GM12878 (cell line): ENCODE results near the gene CDH15. TPM values are rescaled to one million over a fixed set of nuclear protein-coding genes. Genes with fewer than 3 reads are reported as not detected.

Experiments
- ATAC-seq: fragments of 200-7000 bp; cut with Tn5 transposase; 3 replicates; pipeline ENCODE4 v1.9.1; 2020; ENCODE audit warnings: mild to moderate bottlenecking, moderate library complexity
- BruUV-seq: library from RNA; stranded (reverse); fragments of 400-500 nt; replicated peaks from 2 replicates; lab custom pipeline; 2021; lab: Mats Ljungman, UMichigan
- CTCF ChIA-PET: fragments of 300-600 bp; sonication (Branson Sonifier 250); formaldehyde crosslinking; extraction: SDS; loops from one replicate; lab custom pipeline; 2021; ENCODE audit warnings: inconsistent platforms; lab: Yijun Ruan, JAX
- POLR2A ChIA-PET: fragments of 350-600 bp; formaldehyde crosslinking; extraction: SDS; loops from one replicate; lab custom pipeline; 2021; ENCODE audit warnings: inconsistent platforms; lab: Charles Lee
- RAD21 ChIA-PET: fragments of 300-600 bp; sonication (Branson Sonifier 250); formaldehyde crosslinking; loops from one replicate; lab custom pipeline; 2023; ENCODE audit warnings: antibody characterized with exemption; ENCODE audit not compliant: unreplicated experiment; lab: Charles Lee
- SMC1A ChIA-PET: fragments of 300-600 bp; sonication (Branson Sonifier 250); formaldehyde crosslinking; loops from one replicate; lab custom pipeline; 2023; ENCODE audit not compliant: unreplicated experiment, uncharacterized antibody; lab: Charles Lee
- DNase-seq: peaks from one replicate; pipeline ENCODE4 v3.0.0-alpha.2; 2011; ENCODE audit warnings: low read depth, low spot score
- FAIRE-seq: peaks from 3 replicates; lab custom pipeline; 2011; peaks lifted over from hg19 to GRCh38; lab: Jason Lieb, UNC
- H2AFZ ChIP-seq: 2 replicates; pipeline ENCODE4 v1.6.0; 2011; ENCODE audit warnings: low read depth, low read length, control low read depth; ENCODE audit not compliant: control insufficient read depth
- H3K27ac ChIP-seq: 2 replicates; pipeline ENCODE4 v1.5.1; 2011; ENCODE audit warnings: control low read depth; ENCODE audit not compliant: control insufficient read depth, insufficient read depth
- H3K27me3 ChIP-seq, 2 experiments: replicated peaks in 1 of 2; 2 replicates each; pipeline versions ENCODE4 v1.6.0 to v1.6.1; 2011; ENCODE audit warnings: low read length in 1 of 2; ENCODE audit not compliant: control insufficient read depth in 2 of 2, insufficient read depth in 2 of 2
- H3K36me3 ChIP-seq, 2 experiments: 2 replicates each; pipeline ENCODE4 v1.5.1; 2011; ENCODE audit warnings: low read length in 1 of 2; ENCODE audit not compliant: control insufficient read depth in 2 of 2, insufficient read depth in 2 of 2
- H3K4me1 ChIP-seq: 2 replicates; pipeline ENCODE4 v1.6.1; 2011; ENCODE audit warnings: mild to moderate bottlenecking, low read length, moderate library complexity, mixed read lengths; ENCODE audit not compliant: control insufficient read depth, insufficient read depth
- H3K4me2 ChIP-seq: 2 replicates; pipeline ENCODE4 v1.6.0; 2011; ENCODE audit warnings: control low read depth; ENCODE audit not compliant: control insufficient read depth, insufficient read depth
- H3K4me3 ChIP-seq: fragments of 200-600 bp; sonication (generic); 2 replicates; pipeline ENCODE4 v1.5.1; 2016
- H3K79me2 ChIP-seq: 2 replicates; pipeline ENCODE4 v1.6.0; 2011; ENCODE audit warnings: low read length; ENCODE audit not compliant: control insufficient read depth, insufficient read depth
- H3K9ac ChIP-seq: 2 replicates; pipeline ENCODE4 v1.8.0; 2011; ENCODE audit warnings: low read length, control low read depth, mixed read lengths; ENCODE audit not compliant: control insufficient read depth, insufficient read depth
- H3K9me3 ChIP-seq: replicated peaks from 3 replicates; pipeline ENCODE4 v1.5.1; 2011; ENCODE audit warnings: mild to moderate bottlenecking, low read length; ENCODE audit not compliant: control insufficient read depth, insufficient read depth
- H4K20me1 ChIP-seq: 2 replicates; pipeline ENCODE4 v1.6.0; 2011; ENCODE audit not compliant: control insufficient read depth, insufficient read depth
- ASH2L ChIP-seq: fragments of 300-600, 200-600 bp; sonication (generic); IDR thresholded peaks from 2 replicates; pipeline ENCODE4 v1.6.1; 2017; ENCODE audit warnings: low read depth, mild to moderate bottlenecking, borderline replicate concordance
- BCL11A ChIP-seq: IDR thresholded peaks from 2 replicates; pipeline ENCODE4 v1.6.1; 2011; ENCODE audit warnings: low read depth, low read length
- GATAD2B ChIP-seq: fragments of 450-650 bp; conservative IDR thresholded peaks from 2 replicates; pipeline ENCODE4 v1.6.1; 2017; ENCODE audit warnings: low read depth, mild to moderate bottlenecking, moderate library complexity
- HDAC6 ChIP-seq: fragments of 200-600 bp; sonication (generic); IDR thresholded peaks from one replicate; pipeline ENCODE4 v1.8.0; 2017; ENCODE audit warnings: antibody characterized with exemption; ENCODE audit not compliant: unreplicated experiment
- IRF5 ChIP-seq: fragments of 450-650 bp; IDR thresholded peaks from 2 replicates; pipeline ENCODE4 v1.6.1; 2017; ENCODE audit warnings: borderline replicate concordance
- MEF2A ChIP-seq: IDR thresholded peaks from 2 replicates; pipeline ENCODE4 v1.6.1; 2011; ENCODE audit warnings: low read depth, mild to moderate bottlenecking, low read length, moderate library complexity; ENCODE audit not compliant: insufficient read depth
- MXI1 ChIP-seq: fragments of 150-350 bp; IDR thresholded peaks from 2 replicates; pipeline ENCODE4 v1.6.1; 2011; ENCODE audit warnings: low read depth, mild to moderate bottlenecking, inconsistent platforms, low read length, improper control_type of control experiment
- MYC ChIP-seq: IDR thresholded peaks from 2 replicates; pipeline ENCODE4 v1.6.1; 2011; ENCODE audit warnings: mild to moderate bottlenecking, low read length, moderate library complexity, inconsistent platforms; ENCODE audit not compliant: insufficient read depth, insufficient replicate concordance, insufficient read length, severe bottlenecking
- NFXL1 ChIP-seq: fragments of 450-650 bp; IDR thresholded peaks from 2 replicates; pipeline ENCODE4 v1.6.1; 2017; ENCODE audit warnings: antibody characterized with exemption, mild to moderate bottlenecking, borderline replicate concordance
- NFYB ChIP-seq: IDR thresholded peaks from 2 replicates; pipeline ENCODE4 v1.6.1; 2011; ENCODE audit warnings: low read depth, mild to moderate bottlenecking, low read length, improper control_type of control experiment, moderate library complexity; ENCODE audit not compliant: insufficient read depth
- PBX3 ChIP-seq: IDR thresholded peaks from 2 replicates; pipeline ENCODE4 v1.6.1; 2011; ENCODE audit warnings: mild to moderate bottlenecking, low read depth, low read length, moderate library complexity; ENCODE audit not compliant: insufficient replicate concordance
- RELA ChIP-seq: fragments of 450-650 bp; IDR thresholded peaks from 2 replicates; pipeline ENCODE4 v1.8.0; 2014; ENCODE audit warnings: borderline replicate concordance; ENCODE audit not compliant: partially characterized antibody
- SREBF1 ChIP-seq: IDR thresholded peaks from 2 replicates; pipeline ENCODE4 v1.6.1; 2012; ENCODE audit warnings: mild to moderate bottlenecking, low read length
- SREBF2 ChIP-seq: IDR thresholded peaks from 2 replicates; pipeline ENCODE4 v1.6.1; 2012; ENCODE audit warnings: mild to moderate bottlenecking, low read length
- ZBTB4 ChIP-seq: fragments of 450-650 bp; formaldehyde crosslinking; IDR thresholded peaks from 2 replicates; pipeline ENCODE4 v1.4.0; 2022; ENCODE audit warnings: mild to moderate bottlenecking, moderate library complexity
- ZSCAN29 ChIP-seq: fragments of 450-650 bp; IDR thresholded peaks from 2 replicates; pipeline ENCODE4 v1.6.1; 2017; ENCODE audit warnings: mild to moderate bottlenecking, moderate library complexity
- WGBS: methylation state at CpG from one replicate; pipeline ENCODE4 v1.1.6; 2016; ENCODE audit warnings: low lambda C conversion rate; ENCODE audit not compliant: insufficient replicate concordance, insufficient coverage; ENCODE audit errors: missing lambda C conversion rate; 5-methylcytosine and 5-hydroxymethylcytosine counted together
- in situ Hi-C: fragments of 300-500 bp; cut with MboI; formaldehyde crosslinking; loops from 9 replicates; pipeline ENCODE4 v1.14.3; 2018; ENCODE audit warnings: mixed read lengths
- intact Hi-C: fragments of 100-400 bp; cut with micrococcal nuclease; formaldehyde crosslinking; loops from one replicate; pipeline ENCODE4 v1.14.2; 2022; ENCODE audit not compliant: unreplicated experiment
- polyA plus RNA-seq, 11 experiments: library from polyadenylated mRNA; depleted of rRNA in 4 of 11; unstranded in 6 of 11; stranded (reverse) in 5 of 11; fragments of >200 nt; fragmentation: Nextera tagmentation in 4 of 11; fragmentation: Illumina TruSeq in 1 of 11; extraction: Ambion mirVana in 4 of 11; extraction: Trizol in 1 of 11; gene quantifications; 1 replicate in 1 of 11; 2 replicates in 10 of 11; pipeline versions ENCODE4 v1.2.1 to v1.2.3, GENCODE V29; 2011 to 2016; ENCODE audit warnings: inconsistent platforms in 2 of 11, missing spikeins in 2 of 11, low read depth in 1 of 11
- total RNA-seq, 4 experiments: library from RNA; depleted of rRNA in 3 of 4; stranded (reverse); fragments of >200 nt in 3 of 4; fragmentation: Illumina TruSeq in 1 of 4; extraction: Trizol in 1 of 4; gene quantifications; 2 replicates each; pipeline versions ENCODE4 v1.2.1 to v1.2.3, GENCODE V29; 2013 to 2021

CDH15 gene
- total and polyA plus RNA-seq, 10 of the 15 experiments (the other 5 are each of a cell fraction or from before 2014, with no cell fraction given), result 0.02 to 0.06 TPM; not detected in 8

- TF ChIP-seq NFXL1 (no peak), HDAC6 (no peak), NFYB (no peak), GATAD2B (no peak), MEF2A (no peak), SREBF2 (no peak), IRF5 (no peak)
Observed at GRCh38 chr16:89138513-89138795, 33.1 kb upstream of the CDH15 start (continued).

- intact Hi-C loops, result no loop called here
- no TSS peak for BruUV-seq
Observed at GRCh38 chr16:89138843-89139520, 32.6 kb upstream of the CDH15 start.

More at GRCh38 chr16:89138843-89139520, 32.6 kb upstream of the CDH15 start:
- no peaks in the 10 kb centered on the region for H3K27me3 ChIP-seq
- TF ChIP-seq BCL11A (no peak), NFYB (no peak), SREBF1 (no peak), RELA (no peak), ASH2L (no peak), ZSCAN29 (no peak), PBX3 (no peak), MYC (no peak), ZBTB4 (CRISPR knock-in tag) (no peak), MXI1 (no peak)
- ChIA-PET CTCF (no interaction called here), POLR2A (no interaction called here), RAD21 (no interaction called here), SMC1A (no interaction called here)
- H2AFZ ChIP-seq, result no peak overlapping the region
- 93% methylated on average over 28 of the region's 30 CpGs for WGBS
- H3K4me2 ChIP-seq, result no peak overlapping the region
- ATAC-seq, result no peak
- in situ Hi-C loops, result no loop called here
- no peak for DNase-seq
- no peak for FAIRE-seq
- no peak overlapping the region for H3K27ac ChIP-seq
- H3K9ac ChIP-seq, result no peak overlapping the region
- H3K9me3 ChIP-seq, result no peaks in the 10 kb centered on the region
- H3K4me1 ChIP-seq, result no peaks in the 10 kb centered on the region
- no peaks in the 10 kb centered on the region for H4K20me1 ChIP-seq
- no peaks in the 10 kb centered on the region for H3K79me2 ChIP-seq
- H3K4me3 ChIP-seq, result no peak overlapping the region
- peaks cover 5 to 16% of the 10 kb centered on the region in 2 experiments; a peak in 3 of 4 replicates for H3K36me3 ChIP-seq
